Astrocyte (in vitro differentiated cells and primary cell): Measurements from ENCODE around the gene TP53AIP1.

ENCODE experiments used
- EZH2 ChIP-seq: IDR thresholded peaks from 2 replicates; pipeline ENCODE4 v1.6.1; 2012; ENCODE audit warnings: mild to moderate bottlenecking, low read length, inconsistent platforms; ENCODE audit not compliant: insufficient read depth
- TF ChIP-seq, protein P1 (sequence below): IDR thresholded peaks from 2 replicates; pipeline ENCODE4 v1.5.1; 2011; ENCODE audit warnings: low read depth, mild to moderate bottlenecking, inconsistent platforms, low read length, moderate library complexity; ENCODE audit not compliant: insufficient read depth

DNA sequence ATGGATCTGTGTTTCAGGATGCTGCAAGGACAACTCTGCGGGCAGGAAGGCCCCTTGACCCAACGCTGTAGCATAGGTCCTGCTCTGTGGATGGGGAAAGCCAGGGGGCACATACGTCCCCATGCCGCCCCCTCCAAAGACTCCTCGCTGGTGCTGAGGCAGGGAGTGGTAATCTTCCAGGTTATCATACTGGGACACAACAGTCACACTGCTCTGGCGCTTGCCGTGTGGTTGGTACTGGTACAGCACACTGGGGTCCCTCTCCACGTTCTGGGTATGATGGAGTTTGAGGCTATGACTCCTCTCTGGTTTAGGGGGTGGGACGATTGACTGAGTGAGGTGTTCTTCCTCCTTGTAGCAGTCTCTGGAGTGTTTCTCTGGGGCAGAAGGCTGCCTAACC is 26.2 kb upstream of the TP53AIP1 start:
- TF ChIP-seq, protein P1, sequence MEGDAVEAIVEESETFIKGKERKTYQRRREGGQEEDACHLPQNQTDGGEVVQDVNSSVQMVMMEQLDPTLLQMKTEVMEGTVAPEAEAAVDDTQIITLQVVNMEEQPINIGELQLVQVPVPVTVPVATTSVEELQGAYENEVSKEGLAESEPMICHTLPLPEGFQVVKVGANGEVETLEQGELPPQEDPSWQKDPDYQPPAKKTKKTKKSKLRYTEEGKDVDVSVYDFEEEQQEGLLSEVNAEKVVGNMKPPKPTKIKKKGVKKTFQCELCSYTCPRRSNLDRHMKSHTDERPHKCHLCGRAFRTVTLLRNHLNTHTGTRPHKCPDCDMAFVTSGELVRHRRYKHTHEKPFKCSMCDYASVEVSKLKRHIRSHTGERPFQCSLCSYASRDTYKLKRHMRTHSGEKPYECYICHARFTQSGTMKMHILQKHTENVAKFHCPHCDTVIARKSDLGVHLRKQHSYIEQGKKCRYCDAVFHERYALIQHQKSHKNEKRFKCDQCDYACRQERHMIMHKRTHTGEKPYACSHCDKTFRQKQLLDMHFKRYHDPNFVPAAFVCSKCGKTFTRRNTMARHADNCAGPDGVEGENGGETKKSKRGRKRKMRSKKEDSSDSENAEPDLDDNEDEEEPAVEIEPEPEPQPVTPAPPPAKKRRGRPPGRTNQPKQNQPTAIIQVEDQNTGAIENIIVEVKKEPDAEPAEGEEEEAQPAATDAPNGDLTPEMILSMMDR = no peak
- TF ChIP-seq EZH2 = no peak
